BLaER1 treated with 17β-estradiol and CSF1 and Interleukin-3, amounts not matched to agents 10 nM and 100 nM (cell line): Measurements from ENCODE around the gene LMO1.
A peak's percentile ranks its signal among the peaks of the same experiment; 100 is the strongest.

Experiments used
- H3K27ac ChIP-seq, 11 experiments: shearing (Covaris generic); formaldehyde crosslinking; 2 replicates each; pipeline ENCODE4 v1.8.1; 2022
- H3K27me3 ChIP-seq, 11 experiments: shearing (Covaris generic); formaldehyde crosslinking; 2 replicates each; pipeline ENCODE4 v1.8.1; 2022
- H3K36me3 ChIP-seq, 11 experiments: shearing (Covaris generic); formaldehyde crosslinking; 2 replicates each; pipeline ENCODE4 v1.8.1; 2022
- H3K4me1 ChIP-seq, 10 experiments: shearing (Covaris generic); formaldehyde crosslinking; 2 replicates each; pipeline ENCODE4 v1.8.1; 2022
- H3K4me2 ChIP-seq, 11 experiments: shearing (Covaris generic); formaldehyde crosslinking; 2 replicates each; pipeline ENCODE4 v1.8.1; 2022
- H3K4me3 ChIP-seq, 10 experiments: shearing (Covaris generic); formaldehyde crosslinking; 2 replicates each; pipeline ENCODE4 v1.8.1; 2022
- H3K9ac ChIP-seq, 11 experiments: shearing (Covaris generic); formaldehyde crosslinking; 2 replicates each; pipeline ENCODE4 v1.8.1; 2022
- H3K9me3 ChIP-seq, 11 experiments: shearing (Covaris generic); formaldehyde crosslinking; replicated peaks in 1 of 11; 2 replicates each; pipeline ENCODE4 v1.8.1; 2022
- H4K20me1 ChIP-seq, 11 experiments: shearing (Covaris generic); formaldehyde crosslinking; 2 replicates each; pipeline ENCODE4 v1.8.1; 2022
- Cebpa-rat ChIP-seq, 11 experiments: shearing (Covaris generic); IDR thresholded peaks; 2 replicates each; pipeline ENCODE4 v1.8.1; 2022

The LMO1 gene

DNA sequence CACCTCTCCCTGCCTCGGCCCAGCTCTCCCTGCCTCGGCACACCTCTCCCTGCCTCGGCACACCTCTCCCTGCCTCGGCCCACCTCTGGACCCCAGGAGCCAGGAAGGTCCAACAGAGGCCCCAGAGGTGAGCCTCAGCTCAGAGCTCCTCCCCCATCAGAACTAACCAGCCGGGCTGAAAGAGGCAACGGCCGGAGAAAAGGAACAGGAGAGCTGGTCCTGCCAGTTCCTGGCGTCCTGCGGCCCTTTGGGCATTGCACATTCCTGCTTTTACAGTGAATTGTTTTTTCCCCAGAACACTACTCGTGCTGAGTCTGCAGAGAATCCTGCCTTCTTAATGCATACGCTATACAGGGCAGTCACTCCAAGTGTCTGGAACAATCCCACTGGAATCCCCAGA lies 45.8 kb downstream of the LMO1 start:
- H3K4me1 ChIP-seq, result peaks cover 22 to 33% (median 26%) of the 10 kb centered on the region in 10 experiments
- peak overlapping the region; percentile 28 to 78 (median 68); a peak in 20 of 22 replicates for H3K4me2 ChIP-seq
- no peak for TF ChIP-seq Cebpa-rat (IDR thresholded peaks at IDR 0.05)
- no peak overlapping the region for H3K4me3 ChIP-seq
- H3K27ac ChIP-seq, result no peak overlapping the region
- H3K9me3 ChIP-seq, result no peaks in the 10 kb centered on the region
- peaks cover 0 to 19% (median 0%) of the 10 kb centered on the region in 11 experiments; a peak in 5 of 22 replicates for H4K20me1 ChIP-seq
- no peaks in the 10 kb centered on the region for H3K36me3 ChIP-seq
- H3K27me3 ChIP-seq, result peaks cover 0 to 23% (median 16%) of the 10 kb centered on the region in 11 experiments; a peak in 14 of 22 replicates
- no peak overlapping the region for H3K9ac ChIP-seq

DNA sequence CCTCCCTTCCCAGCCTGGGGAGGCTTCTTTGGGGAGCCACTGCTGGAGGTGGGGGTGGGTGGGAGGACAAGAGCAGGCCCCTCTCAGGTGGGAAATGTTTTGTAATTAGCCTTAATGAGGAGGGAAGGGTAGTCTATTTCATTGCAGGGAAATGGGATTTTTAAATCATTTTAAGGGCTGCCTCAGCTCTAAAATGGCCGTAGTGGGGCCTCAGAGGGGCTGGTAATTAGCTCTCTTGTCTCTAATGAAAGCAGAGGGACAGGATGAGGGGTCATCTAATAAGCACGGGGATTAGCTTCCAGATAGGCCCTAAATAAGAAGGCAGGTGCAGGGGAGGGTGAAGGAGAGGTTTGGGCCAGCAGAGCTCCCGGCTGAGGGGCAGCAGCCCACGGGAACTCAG lies 46.5 kb downstream of the LMO1 start:
- H3K4me3 ChIP-seq, result no peak overlapping the region
- H3K36me3 ChIP-seq, result no peaks in the 10 kb centered on the region
- no peak overlapping the region for H3K27ac ChIP-seq
- no peak overlapping the region for H3K9ac ChIP-seq
- H3K4me1 ChIP-seq, result peaks cover 16 to 29% (median 21%) of the 10 kb centered on the region in 10 experiments
- no peak overlapping the region; a peak in 2 of 22 replicates for H3K4me2 ChIP-seq
- peaks cover 0 to 23% (median 16%) of the 10 kb centered on the region in 11 experiments; a peak in 14 of 22 replicates for H3K27me3 ChIP-seq
- H3K9me3 ChIP-seq, result no peaks in the 10 kb centered on the region
- H4K20me1 ChIP-seq, result peaks cover 0 to 12% (median 0%) of the 10 kb centered on the region in 11 experiments; a peak in 4 of 22 replicates
- TF ChIP-seq Cebpa-rat (IDR thresholded peaks at IDR 0.05), result no peak

DNA sequence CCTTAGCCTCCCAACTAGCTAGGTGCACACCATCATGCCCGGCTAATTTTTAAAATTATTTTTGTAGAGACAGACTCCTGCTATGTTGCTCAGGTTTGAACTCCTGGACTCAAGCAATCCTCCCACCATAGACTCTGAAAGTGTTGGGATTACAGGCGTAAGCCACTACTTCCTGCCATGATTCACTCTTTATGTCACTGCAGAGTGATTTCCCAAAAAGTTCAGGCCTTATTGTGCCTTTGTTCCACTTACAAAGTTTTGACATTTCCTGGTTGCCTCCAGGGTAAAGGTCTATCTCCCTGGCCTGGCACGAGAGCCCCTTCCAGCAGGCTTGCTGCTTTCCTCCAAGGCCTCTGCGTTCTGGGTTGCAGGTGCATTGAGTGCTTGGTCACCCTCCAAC lies 50.3 kb downstream of the LMO1 start:
- TF ChIP-seq Cebpa-rat (IDR thresholded peaks at IDR 0.05), result no peak
- no peak overlapping the region for H3K27ac ChIP-seq
- no peaks in the 10 kb centered on the region for H3K36me3 ChIP-seq
- H4K20me1 ChIP-seq, result peaks cover 0 to 7% (median 0%) of the 10 kb centered on the region in 11 experiments; a peak in 2 of 22 replicates
- no peak overlapping the region for H3K4me3 ChIP-seq
- H3K9me3 ChIP-seq, result no peaks in the 10 kb centered on the region
- peak overlapping the region in 5 of 11 experiments; percentile 7 to 80 (median 54); a peak in 10 of 22 replicates for H3K4me2 ChIP-seq
- peaks cover 8 to 33% (median 14%) of the 10 kb centered on the region in 10 experiments for H3K4me1 ChIP-seq
- no peak overlapping the region for H3K9ac ChIP-seq
- no peaks in the 10 kb centered on the region for H3K27me3 ChIP-seq

DNA sequence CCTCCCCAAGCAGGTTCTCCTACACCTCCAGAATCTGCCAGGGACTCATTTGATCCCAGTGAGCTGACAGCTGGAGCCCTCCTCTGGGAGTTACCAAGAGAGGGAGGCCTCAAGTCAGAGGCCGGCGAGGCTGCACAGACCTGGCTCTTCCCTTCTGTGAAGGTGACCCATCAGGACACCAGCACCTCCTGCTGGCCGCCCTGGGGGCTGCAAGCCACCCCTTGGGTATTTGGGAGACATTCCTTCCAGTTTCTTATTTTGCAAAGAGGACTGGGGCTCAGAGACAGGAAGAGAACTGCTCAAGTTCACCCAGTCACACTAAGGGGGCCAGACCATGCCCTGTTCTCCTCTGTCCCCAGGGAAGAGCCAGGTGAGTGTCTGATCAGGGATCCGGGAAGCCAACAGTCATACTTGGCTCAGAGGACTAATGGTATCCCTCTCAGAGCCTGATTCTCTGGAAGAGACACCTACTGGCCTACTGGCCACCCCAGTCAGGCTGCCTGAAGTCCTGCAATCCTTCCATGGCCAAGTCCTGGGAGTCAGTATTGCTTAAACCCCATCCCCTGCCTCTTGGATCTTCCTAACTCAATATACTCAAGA lies 54.4 kb downstream of the LMO1 start:
- peak overlapping the region in 1 of 11 experiments; percentile 96; a peak in 1 of 22 replicates for H3K4me2 ChIP-seq
- H3K36me3 ChIP-seq, result no peaks in the 10 kb centered on the region
- no peak for TF ChIP-seq Cebpa-rat (IDR thresholded peaks at IDR 0.05)
- no peaks in the 10 kb centered on the region for H4K20me1 ChIP-seq
- H3K4me1 ChIP-seq, result peaks cover 27 to 64% (median 41%) of the 10 kb centered on the region in 10 experiments
- H3K27me3 ChIP-seq, result no peaks in the 10 kb centered on the region
- no peak overlapping the region for H3K4me3 ChIP-seq
- no peaks in the 10 kb centered on the region for H3K9me3 ChIP-seq
- no peak overlapping the region for H3K9ac ChIP-seq
- H3K27ac ChIP-seq, result no peak overlapping the region

DNA sequence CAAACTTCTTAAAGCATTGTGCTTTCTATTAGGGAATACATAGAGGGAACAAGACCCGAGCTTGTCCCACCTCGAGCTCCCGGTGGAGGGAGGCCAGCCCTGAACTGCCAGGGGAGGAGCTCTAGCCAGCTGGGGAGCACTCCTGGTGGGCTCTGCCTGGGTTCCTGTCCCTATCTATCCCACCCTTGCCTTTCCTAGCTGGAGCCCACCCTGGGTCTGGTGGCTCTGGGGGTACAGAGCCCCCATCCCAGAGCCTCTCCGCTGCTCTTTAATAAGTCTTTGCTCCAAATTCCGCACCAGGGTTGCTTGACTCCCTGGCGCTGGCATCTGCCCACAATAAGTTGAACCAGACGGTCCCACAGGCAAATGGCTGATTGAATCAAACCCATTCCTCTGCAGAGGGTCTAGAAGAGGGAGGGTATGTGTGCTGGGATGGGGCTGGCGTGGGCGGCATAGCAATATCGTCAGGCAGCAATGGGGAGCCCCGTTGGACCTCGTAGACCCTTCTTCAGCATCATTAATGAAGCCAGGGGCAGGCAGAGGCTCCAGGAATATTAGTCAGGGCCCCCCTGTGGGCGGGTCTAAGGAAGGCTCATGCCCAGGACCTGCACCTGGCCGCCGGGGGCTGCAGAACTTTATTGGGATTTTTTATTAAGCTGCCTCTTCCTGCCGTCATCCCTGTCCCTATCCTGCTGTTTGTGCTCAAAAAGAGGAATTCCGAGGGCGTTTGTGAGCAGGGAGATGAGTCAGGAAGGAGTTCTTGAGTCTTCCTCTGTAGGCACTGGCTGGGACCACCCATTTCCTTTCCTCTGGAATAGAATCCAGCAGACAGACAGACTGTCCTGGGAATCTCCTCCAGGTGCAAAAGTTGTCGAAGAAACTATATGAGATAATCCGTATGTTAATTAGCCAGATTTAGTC lies 56.3 kb downstream of the LMO1 start:
- Histone ChIP-seq H3K9me3 (0 out of 22 replicates have a peak, but pooled peaks cover 0 to 4% (median 0%) of the 10 kb centered on the region in 11 experiments), H3K4me2 (peak overlapping the region; percentile 68 to 96 (median 88)), H3K4me1 (peaks cover 36 to 68% (median 51%) of the 10 kb centered on the region in 10 experiments), H3K9ac (peak overlapping the region; percentile 57 to 81 (median 75)), H3K4me3 (peak overlapping the region in 5 of 10 experiments; percentile 10 to 41 (median 17); a peak in 5 of 20 replicates), H3K36me3 (no peaks in the 10 kb centered on the region), H3K27ac (peak overlapping the region; percentile 43 to 95 (median 86)), H4K20me1 (no peaks in the 10 kb centered on the region), H3K27me3 (no peaks in the 10 kb centered on the region)
- TF ChIP-seq Cebpa-rat (IDR thresholded peaks at IDR 0.05), result no peak

DNA sequence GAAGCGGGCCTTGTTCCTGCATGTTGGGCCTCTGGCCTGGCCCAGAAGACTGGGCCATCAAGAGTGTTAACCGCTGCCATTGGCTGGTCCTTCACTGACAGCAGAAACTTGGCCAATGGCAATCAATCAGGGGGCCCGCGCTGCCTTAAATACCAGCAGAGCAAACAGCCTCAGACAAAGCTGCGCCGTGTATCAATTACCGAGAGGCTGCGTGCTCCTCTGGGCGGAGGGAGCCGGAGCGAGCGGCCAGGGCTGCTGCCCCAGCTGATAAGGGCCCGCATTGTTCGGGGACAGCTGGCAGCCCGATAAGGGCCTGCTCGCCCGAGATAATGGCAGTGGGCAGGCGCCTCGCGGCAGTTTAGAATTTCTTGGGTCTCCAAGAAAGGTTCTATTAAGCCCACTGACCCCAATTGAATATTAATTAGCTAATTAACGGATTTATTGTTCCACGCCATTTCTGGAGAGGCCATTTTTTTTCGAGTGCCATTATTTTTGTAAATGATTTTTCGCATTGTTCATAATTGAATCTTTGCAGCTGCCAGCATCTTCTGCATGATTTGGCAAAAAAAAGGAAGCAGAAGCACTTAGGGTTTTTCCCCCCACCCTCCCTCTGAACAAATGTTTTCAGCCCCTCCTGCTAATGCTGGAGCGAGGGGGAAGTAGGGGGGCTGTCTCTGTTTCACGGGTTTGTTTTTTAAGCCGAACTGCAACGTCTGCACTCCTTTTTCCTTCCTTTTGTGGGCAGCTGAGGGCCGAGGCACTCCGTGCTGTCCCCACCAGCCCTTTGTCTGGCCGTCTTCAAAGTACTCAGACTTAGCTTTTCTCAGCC lies 57.2 kb downstream of the LMO1 start:
- peak overlapping the region; percentile 57 to 81 (median 75) for H3K9ac ChIP-seq
- peak overlapping the region; percentile 43 to 95 (median 86) for H3K27ac ChIP-seq
- no peak for TF ChIP-seq Cebpa-rat (IDR thresholded peaks at IDR 0.05)
- peak overlapping the region in 6 of 10 experiments; percentile 10 to 41 (median 20); a peak in 7 of 20 replicates for H3K4me3 ChIP-seq
- peak overlapping the region; percentile 68 to 96 (median 88) for H3K4me2 ChIP-seq
- 0 out of 22 replicates have a peak, but pooled peaks cover 0 to 4% (median 0%) of the 10 kb centered on the region in 11 experiments for H3K9me3 ChIP-seq
- no peaks in the 10 kb centered on the region for H3K27me3 ChIP-seq
- no peaks in the 10 kb centered on the region for H3K36me3 ChIP-seq
- no peaks in the 10 kb centered on the region for H4K20me1 ChIP-seq
- H3K4me1 ChIP-seq, result peaks cover 44 to 76% (median 60%) of the 10 kb centered on the region in 10 experiments

DNA sequence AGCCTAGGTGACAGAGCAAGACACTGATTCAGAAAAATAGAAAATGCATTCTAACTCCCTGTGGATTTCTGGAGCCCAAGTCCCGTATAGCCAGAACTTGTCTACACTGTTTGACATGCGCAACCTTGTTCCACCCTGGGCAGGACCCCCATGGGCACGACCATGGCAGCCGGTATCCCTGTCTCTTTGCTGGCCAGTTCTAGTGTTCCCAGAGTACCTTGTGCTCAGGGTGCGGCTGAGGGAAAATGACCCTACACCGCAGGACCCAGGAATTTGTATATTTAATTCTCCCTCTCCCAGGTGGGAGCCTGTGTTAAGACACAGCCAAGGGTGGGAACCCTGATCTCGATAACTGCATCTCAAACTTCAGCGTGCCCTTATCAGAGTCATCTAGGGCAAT lies 58.1 kb downstream of the LMO1 start:
- TF ChIP-seq Cebpa-rat (IDR thresholded peaks at IDR 0.05), result no peak
- Histone ChIP-seq H4K20me1 (no peaks in the 10 kb centered on the region), H3K27me3 (no peaks in the 10 kb centered on the region), H3K9ac (peak overlapping the region in 2 of 11 experiments; percentile 70 to 75; a peak in 2 of 22 replicates), H3K4me3 (no peak overlapping the region), H3K4me2 (peak overlapping the region; percentile 68 to 96 (median 88); a peak in 20 of 22 replicates), H3K27ac (peak overlapping the region in 10 of 11 experiments; percentile 76 to 95 (median 86); a peak in 17 of 22 replicates), H3K9me3 (0 out of 22 replicates have a peak, but pooled peaks cover 0 to 4% (median 0%) of the 10 kb centered on the region in 11 experiments), H3K36me3 (no peaks in the 10 kb centered on the region), H3K4me1 (peaks cover 46 to 78% (median 61%) of the 10 kb centered on the region in 10 experiments)

DNA sequence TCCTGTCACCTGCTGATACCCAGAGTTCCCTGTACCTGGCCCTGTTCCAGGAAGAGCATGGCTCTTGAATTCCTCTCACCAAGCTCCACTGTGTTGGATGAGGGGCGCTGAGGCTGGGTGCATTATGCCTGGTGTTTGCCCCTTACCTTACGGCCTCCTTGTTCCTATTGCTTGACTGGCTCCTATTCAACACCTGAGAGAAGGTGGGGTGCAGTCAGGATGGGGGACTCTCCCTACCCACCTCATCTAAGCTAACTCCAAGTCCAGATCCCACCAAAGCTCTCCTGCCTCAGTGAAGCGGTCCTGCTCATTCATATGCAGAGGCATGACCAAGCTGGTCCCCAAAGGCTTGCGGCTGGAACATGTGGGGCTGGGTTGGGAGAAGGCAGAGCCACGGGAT lies 59.1 kb downstream of the LMO1 start:
- H3K4me1 ChIP-seq, result peaks cover 46 to 78% (median 61%) of the 10 kb centered on the region in 10 experiments
- no peak overlapping the region for H3K4me3 ChIP-seq
- H3K9ac ChIP-seq, result no peak overlapping the region
- H4K20me1 ChIP-seq, result no peaks in the 10 kb centered on the region
- H3K36me3 ChIP-seq, result no peaks in the 10 kb centered on the region
- 0 out of 22 replicates have a peak, but pooled peaks cover 0 to 4% (median 0%) of the 10 kb centered on the region in 11 experiments for H3K9me3 ChIP-seq
- no peak for TF ChIP-seq Cebpa-rat (IDR thresholded peaks at IDR 0.05)
- no peaks in the 10 kb centered on the region for H3K27me3 ChIP-seq
- peak overlapping the region in 7 of 11 experiments; percentile 68 to 96 (median 89); a peak in 13 of 22 replicates for H3K4me2 ChIP-seq
- H3K27ac ChIP-seq, result no peak overlapping the region; a peak in 2 of 22 replicates
